NCI-H526 (cell line): Measurements from ENCODE around the gene SSBP3.

Experiments
- DNase-seq, 2 experiments: peaks; one replicate each; lab custom pipeline; 2025; lab: John Stamatoyannopoulos, UW

The SSBP3 gene

DNA sequence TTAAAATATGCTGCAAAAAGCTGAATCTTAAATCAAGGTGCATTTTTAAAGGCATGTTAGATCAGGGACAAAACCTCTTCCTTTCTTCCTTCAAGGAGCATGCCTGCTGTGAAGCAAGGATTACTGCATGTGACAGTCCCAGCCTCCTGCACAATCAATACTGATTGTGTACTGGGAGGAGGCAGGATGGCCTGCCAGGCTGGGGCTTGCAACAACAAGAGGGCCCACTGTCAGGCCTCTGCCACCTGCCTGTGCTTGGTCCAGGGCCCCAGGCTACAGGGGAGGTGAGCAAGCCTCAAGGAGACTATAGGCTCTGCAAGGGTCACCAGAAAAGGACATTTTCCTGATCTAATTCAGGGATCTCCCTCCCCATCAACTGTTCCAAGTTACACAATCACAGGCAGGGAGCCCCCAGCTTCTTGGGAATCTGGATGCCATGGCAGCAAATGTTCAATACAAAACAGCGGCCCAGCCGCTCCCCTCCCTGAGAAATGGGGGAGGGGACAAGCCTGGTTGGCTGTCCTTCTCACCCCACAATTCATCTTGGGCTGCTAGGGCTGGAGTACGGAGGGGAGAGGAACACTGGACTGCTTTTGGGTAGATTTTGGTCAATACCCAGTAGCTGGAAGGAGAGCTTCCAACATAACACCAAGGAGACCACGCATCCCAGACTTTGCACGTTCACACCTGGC is 76.7 kb downstream of the SSBP3 start:
- DNase-seq = peak in 1 of 2 experiments; percentile 53

DNA sequence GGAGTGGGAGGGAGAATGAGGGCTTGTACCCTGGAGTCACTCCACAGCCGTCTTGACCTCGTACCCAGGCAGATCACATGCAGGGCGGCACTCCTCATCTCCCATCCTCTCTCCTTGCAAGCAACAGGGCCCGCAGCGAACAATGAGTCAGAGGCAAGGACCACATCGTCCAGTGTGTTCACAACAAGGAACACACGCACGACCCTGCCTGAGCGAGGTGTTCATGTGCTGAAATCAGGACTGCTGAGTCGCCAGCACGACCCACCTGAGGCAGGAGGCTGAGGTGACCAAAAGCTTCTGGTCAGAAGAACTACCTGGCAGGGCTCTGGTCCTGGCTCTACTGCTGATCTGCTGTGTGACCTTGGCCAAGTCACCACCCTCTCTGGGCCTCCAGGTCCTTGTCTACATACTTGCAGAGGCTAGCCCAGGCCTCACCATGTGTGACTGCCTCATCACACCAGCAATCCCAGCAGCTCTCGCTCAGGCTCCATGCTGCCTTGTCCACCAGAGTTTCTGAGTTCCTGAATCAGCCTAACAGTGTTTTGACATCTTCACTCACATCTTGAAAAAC is 78.0 kb downstream of the SSBP3 start:
- peak in 1 of 2 experiments; percentile 54 for DNase-seq

DNA sequence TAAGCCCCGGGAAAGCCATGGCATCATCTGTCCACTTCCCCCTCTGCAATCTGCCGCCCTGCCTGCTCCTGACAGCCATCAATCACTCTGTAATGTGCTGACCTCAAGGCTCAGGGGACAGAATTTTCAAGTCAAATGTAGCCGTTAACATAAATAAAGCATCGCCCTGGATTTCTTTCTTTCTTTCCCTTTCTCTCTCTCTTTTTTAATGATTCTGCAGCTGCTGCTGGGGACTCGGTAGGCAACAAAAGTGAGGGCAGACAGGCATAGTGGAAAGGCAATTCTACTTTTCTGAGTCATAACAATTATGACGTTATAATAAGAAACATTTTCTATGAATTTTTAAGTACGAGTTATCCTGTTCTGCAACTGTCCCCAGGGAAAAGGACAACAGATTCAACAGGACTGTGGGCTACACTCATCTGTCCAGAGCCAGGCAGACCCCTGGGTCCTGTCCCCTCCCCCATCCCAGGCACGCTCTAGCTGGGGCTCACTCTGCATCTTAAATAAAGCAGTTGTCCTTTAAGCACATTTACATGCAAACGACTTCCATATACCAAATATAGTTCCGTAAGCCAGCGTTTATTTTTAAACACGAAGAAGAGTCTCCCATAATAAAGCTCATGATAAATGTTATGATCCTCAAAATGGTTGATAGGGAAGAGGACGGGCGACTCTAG is 78.7 kb downstream of the SSBP3 start:
- peak; percentile 54 to 72 for DNase-seq

DNA sequence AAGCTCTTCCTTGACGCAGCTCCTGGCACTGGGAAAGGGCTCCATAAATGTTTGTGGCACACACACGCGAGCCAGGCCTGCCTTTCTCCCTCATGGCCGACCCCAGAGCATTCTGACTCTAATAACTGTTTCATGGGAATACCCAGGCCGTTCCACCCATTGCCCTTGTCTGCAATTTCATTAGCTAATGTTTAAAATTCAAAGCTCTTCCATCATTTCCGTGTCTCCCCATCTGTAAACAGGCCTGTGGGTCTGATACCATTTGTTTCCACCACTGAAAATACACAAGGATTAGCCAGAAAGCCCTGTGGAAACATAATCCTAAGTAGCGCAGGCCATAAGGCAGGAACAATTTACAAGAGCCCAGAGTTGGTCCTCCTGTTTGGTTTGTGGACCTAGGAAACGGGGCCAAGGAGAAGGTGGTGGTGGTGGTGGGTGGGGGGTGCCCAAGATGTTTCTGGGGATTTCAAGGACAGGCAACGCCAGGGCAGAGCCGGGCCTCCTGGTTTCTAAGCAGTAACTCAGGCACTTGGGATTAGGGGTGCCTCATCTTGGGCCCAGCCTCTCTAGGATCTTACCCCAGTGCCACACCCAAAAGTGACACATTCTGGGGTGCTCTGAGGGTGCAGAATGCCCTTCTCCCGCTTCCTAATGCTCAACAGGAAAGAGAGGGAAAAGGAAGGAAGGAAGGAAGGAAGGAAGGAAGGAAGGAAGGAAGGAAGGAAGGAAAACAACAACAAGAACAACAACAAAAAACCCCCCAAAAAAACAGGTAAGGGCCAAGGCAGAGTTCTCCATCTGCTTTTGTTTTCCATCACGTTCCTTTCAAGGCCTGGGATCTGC is 79.4 kb downstream of the SSBP3 start:
- peak in 1 of 2 experiments; percentile 45 for DNase-seq

DNA sequence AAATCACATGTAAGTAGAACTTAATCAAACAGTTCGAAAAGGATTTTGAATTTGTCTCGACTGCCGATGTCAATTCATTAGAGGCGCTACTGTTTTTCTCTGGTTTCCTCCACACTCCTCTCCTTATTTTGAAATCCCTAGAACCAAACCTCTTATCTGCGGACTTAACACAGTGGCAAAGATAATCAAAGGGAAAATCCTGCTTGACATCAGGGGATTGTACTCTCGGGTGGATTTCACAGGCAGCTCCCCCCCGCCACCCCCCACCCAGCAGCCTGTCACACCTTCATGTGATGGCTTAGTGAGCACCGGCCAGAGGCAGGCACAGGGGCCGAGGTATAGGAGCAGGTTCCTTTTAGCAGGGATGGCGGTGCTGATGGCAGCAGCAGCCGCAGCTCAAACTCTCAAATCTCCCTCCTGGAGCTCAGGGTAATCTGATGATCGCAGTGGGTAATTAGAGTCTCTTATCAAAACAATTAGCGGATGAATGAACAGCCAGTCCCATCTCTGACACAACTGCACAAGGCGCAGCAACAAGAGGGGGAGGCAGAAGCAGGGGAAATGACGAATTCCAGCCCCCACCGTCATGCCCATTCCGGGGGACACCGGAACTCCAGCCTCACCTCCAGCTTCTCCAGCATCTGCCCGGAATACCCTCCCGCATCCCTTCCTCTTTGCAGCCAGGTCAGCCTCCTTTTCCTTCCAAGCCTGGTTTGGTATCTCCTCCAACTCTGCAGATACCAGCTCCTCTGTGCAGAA is 80.3 kb downstream of the SSBP3 start:
- peak; percentile 23 to 45 for DNase-seq

DNA sequence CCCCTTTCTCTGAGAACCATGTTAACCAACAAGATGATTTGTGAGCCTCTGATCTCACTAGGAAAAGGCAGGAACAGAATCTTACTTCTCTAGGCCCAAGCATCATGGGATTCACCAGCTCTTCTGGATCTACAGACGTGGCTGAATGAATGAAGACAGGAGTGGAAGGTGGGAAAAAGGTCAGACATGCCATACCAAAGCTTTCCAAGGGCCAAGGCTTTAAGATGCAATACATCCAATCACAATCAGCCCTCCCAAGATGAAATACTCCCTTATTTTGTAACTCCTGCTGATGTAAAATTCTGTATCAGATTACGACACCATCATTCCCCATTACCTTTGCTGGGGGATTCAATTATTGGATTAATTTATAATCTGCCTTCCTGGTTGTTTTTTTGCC is 80.9 kb downstream of the SSBP3 start:
- DNase-seq = no peak

DNA sequence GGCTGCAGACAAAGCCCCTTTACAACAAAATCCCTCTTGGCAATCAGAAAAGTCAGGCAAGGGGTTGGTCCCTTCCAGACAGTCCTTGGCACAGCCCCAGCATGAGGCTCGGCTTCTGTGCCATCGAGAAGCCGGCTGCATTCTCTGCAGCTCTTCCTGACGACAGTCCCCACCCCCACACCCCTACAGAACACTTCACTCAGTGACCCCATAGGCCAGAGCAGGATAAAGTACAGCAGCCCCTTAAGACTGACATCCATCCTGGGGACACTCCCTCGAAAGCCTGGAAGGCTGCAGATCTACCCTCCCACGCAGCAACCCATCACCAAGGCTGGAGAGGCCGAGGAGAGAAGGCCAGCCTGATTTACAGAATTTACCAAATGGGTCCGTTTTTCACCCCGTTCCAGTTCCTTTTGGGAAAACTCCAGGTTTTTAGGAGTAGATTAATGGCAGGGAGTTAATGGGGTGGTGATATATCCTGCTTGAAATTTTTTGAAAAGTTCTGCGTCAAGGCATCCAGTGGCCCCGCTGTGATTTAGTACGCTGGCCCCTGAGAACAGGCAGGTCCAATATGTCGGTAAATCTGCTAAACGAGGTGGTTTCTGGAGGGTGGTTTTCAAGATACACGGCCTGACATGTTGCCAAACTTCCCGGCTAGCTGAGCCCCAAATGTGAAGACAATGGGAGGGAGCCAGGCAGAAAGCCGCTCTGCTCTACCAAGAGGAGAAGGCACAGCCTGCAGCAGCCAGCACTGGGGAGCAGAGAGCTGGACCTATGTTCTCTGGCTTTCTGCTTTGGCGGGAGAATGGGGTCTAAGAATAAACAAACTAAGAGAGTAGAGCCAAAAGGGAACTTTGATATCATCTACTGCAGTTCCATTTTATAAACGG is 81.7 kb downstream of the SSBP3 start:
- DNase-seq = no peak

DNA sequence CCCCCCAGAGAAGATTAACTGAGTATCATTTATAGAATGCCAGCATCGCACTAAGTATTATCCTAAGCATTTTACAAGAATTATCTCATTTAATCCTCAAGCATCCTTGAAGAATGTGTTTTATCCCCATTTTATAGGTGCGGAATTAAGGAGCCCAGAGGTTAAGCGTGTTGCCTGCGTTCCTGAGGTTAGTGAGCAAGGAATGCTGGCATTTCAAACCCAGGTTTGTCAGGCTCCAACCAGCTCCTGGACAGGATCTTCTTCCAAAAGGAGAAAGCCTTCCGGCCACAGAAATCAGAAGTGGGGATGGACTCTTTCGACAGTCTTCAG is 82.3 kb downstream of the SSBP3 start:
- DNase-seq = no peak

DNA sequence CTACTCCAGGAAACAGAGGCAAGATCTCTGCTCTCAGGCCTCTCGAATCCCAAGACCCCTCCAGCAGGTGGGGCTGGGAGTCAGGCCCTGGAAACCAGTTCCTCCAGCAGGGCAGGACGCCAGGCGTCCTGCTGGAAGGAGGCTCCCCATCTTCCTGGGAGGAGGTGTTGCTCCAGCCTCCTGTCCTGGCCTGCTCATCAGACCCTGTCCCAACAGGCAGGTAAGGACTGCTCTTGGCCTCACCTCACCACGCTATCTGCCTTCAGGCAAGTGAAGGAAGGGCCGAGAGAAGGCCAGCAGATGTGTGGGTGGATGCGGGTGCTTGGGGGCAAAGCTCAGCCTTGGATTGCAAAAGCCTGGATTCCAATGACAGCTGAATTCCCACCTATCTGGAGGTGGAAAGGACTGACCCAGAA is 82.9 kb downstream of the SSBP3 start:
- DNase-seq = no peak

DNA sequence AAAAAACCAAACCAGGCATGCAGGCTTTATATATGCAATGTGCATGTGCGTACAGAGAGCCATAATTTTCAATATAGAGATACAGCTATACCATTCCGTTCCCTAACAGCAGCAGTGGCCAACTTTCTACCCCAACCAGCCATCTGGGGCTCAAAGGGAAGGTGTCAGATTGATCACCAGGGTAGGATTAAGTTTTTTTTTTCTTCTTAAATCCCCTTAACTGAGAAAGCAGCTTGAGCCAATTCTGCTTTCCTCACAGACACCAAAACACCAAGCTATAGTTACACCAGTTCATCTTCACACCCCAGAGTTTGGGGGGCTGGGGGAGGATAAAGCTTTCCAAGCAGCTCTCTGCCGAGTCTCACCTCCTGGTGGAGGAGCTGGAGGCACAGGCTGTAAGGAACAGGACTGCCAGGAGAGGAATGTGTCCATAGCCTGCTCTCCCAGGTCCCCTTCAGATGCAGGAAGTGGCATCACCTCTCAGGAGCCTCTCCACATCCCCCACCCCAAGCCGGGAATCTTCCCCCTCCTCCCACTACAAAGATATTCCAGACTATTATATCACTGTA is 87.9 kb downstream of the SSBP3 start:
- DNase-seq = no peak

DNA sequence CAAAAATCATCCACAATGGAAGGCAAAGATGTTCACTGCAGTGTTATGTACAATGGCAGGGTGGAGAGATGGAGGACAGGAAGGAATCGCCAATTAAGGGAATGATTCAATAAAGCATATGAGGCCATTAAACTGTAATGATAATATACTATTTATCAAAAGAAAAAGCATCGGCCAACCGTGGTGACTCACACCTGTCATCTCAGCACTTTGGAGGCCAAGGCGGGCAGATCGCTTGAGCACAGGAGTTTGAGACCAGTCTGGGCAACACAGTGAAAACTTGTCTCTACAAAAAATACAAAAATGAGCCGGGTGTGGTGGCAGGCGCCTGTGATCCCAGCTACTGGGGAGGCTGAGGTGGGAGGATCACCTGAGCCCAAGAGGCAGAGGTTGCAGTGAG is 89.1 kb downstream of the SSBP3 start:
- DNase-seq = no peak

DNA sequence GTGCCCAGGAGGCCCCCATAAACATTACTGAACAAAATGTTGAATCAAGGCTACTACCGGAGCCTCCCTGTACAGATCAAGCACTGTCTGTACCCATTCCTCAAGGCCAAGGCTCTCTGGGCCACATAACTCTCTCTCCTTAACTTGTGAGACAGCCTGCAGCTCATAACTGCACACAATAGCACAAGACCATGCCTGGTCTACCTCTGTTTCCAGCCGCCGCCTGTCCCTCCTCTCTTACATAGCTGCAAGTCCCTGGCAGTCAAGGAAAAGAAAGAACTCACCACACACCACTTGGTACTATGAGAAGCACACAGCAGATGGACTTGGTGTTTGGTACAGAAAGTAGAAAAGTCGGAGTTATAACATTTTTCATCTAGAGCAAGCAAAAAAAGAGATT is 91.1 kb downstream of the SSBP3 start:
- no peak for DNase-seq

DNA sequence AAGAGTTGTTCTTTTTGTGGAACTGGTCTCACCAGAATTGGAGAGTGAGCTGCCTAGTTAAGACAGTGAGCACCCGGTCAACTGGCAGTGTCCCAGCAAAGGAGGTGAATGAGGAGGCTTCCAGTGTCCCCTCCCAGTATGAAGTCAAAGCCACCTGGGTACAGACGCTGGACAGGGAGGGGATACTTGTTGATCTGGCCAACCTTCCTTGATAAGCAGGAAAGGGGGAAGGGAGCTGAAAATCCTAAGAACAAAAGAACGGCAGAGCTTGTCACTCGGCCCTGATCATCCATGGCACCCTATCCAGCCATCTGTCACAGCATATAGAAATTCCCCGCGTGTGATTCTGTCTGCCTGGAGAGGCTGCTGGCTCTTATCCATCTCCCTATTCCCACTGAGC is 91.5 kb downstream of the SSBP3 start:
- DNase-seq = no peak

DNA sequence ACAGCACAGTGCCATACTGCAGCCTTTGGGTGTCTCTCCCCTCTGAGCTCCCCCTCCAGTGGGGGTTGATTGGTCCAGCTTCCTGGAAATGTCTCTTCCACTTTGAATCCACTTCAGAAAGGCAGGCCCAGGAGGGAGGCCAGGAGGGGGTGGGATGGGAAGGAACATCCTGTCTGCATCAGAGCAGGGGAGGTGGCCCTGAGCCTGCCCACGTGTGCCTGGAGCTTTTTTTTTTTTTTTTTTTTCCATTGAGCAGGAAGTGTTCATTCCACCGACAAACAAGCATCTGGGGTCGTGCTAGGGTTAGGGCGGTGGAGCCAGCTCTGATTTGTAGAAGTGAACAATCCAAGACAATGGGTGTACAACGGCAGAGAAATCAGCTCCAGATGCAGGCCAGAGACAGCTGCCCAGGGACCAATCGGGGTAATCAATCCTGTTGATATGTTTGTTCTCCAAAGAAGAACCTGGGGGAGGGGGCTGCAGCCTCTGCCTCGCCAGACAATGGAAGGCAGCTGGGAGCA is 93.3 kb downstream of the SSBP3 start:
- DNase-seq = no peak

DNA sequence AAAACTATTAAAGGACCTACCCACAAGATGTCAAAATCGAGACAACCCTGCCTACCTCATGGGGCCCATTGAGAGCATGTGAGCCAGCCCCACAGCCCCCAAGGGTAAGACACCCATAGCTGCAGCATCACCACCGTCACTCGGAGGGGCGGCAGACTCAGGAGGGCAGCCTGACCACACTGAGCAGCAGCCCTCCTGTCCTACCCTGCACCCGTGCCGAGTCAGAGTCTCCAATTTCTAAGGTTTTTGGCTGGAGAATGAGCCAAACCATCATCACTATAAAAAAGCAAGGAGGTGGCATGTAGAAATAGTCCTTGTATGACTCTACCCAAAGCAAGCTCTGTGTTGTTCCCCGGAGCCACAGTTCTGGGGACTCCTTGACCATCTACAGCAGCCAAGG is 94.7 kb downstream of the SSBP3 start:
- DNase-seq = no peak

DNA sequence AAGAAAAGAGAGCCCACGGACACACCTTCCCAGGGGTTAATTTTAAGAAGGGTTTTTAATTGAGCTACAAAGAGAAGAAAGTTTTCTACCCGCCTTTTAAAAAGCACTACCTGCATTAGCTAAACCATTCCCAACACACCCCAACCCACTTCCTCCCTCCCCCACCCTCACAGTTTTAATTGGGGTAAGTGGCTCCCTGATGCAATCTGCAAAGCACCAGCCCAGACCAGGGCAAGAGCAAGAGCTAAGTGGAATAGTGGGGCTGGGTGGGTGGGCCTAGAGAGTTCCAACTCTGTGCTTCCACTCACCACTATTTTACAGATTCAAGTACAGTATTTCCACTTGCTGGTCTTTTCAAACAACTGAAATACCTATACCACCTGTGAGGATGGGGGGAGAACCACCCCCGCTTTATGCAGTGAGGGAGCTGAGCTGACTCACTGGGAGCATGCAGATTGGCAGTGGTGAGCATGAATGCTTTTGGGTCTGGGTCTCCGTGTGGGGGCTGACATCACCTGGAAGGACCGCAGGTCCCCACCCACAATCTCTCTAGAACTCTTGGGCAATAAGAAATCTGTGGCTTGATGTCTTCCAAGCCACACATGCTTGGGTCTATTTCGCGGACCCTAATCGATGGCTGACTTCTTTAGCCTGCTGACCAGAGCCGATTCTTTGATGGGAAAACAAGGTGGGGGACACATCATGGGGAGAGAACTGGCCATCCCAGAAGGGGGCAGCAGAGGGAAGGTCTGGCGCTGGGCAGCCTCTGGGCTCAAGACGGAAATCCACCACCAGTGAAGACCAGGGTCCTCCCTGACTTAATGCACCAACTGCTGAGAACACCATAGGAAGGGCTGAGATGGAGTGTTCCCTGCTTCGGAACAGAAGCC is 95.5 kb downstream of the SSBP3 start:
- DNase-seq = peak in 1 of 2 experiments; percentile 70

DNA sequence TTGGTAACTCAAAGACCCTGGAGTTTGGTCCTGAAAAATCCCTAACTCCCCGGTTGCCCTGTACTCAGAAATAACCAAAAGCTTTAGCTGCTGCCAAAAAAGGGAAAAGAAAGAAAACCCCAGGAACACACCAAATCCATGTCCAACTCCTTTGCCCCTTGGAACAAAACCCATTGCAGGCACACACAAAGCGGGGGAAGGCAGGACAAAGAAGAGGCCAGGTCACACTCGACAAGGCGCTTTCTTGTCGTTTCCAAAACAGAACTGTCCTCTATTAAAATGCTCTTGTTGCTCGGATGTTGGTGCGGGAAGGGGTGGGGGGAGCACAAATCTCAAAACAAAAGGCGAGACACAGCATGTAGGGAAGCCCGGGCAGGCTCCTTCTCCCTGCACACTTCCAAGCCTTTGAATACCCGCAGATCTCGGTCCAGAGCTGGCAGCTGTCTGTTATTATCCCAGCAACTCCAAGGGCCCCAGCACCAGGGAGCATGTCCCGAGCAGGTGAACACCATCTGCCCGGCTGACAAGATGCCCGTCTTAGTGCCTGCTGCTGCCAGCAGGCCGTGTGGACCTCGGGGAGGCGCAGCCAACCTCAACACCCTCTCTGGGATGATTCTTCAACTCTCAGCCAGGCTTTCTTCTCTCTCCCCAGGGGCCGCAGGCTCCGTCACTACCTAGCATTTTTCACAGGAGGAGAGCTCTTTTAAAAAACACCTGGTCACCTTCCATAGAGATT is 96.4 kb downstream of the SSBP3 start:
- DNase-seq = no peak

DNA sequence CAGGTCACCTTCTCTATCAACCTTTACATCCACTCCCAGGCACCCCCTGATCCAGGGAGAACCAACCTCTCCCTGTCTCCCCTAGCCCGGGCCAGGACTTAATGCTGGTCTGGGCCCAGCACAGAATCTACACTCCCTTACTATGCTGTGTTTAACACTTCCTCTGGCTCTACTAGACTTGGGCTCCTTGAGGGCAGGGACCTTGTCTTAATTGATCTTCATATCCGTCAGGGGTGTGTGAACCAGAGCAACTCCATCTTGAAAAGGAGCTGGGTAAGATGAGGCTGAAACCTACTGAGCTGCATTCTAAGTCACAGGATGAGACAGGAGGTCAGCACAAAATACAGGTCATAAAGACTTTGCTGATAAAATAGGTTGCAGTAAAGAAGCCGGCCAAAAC is 98.9 kb downstream of the SSBP3 start:
- DNase-seq = no peak
